Fibroblast of mammary gland (primary cell): ENCODE data around the gene HRG.
"Not testable (repeated sequence)": the region's sequence is repeated elsewhere in the genome, so short reads cannot be mapped to it uniquely, and the experiment has no call there.

Source experiments
- DNase-seq: peaks from one replicate; pipeline ENCODE4 v3.0.0-alpha.2; 2010; ENCODE audit warnings: low read depth
- H3K4me3 ChIP-seq: 2 replicates; pipeline ENCODE4 v1.5.1; 2011; ENCODE audit warnings: low read depth, mild to moderate bottlenecking, low read length, moderate library complexity; ENCODE audit not compliant: control insufficient read depth
- TF ChIP-seq, protein P1 (sequence below): conservative IDR thresholded peaks from 2 replicates; pipeline ENCODE4 v1.5.1; 2011; ENCODE audit warnings: low read depth, low read length, inconsistent platforms; ENCODE audit not compliant: control insufficient read depth, insufficient read depth

HRG gene

DNA sequence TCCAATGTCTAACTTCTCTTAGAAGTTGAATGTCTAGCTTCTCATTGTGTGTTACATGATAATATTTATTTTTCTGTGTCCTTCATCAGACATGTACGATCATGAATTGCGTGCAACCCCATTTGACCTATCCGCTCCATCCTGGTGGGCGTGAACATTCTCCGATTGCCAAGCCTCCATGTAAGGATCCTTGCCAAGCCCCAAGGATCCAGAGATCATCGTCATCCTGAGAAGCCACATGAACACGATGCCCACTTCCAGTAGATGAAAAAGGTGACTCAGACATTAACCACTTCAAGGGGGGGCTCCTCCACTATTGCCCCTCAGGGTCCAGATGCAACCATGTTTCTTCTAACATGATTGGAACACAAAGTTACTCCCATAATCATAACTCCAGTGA, 25.9 kb downstream of the HRG start:
- H3K4me3 ChIP-seq, result no peak overlapping the region
- TF ChIP-seq, protein P1, sequence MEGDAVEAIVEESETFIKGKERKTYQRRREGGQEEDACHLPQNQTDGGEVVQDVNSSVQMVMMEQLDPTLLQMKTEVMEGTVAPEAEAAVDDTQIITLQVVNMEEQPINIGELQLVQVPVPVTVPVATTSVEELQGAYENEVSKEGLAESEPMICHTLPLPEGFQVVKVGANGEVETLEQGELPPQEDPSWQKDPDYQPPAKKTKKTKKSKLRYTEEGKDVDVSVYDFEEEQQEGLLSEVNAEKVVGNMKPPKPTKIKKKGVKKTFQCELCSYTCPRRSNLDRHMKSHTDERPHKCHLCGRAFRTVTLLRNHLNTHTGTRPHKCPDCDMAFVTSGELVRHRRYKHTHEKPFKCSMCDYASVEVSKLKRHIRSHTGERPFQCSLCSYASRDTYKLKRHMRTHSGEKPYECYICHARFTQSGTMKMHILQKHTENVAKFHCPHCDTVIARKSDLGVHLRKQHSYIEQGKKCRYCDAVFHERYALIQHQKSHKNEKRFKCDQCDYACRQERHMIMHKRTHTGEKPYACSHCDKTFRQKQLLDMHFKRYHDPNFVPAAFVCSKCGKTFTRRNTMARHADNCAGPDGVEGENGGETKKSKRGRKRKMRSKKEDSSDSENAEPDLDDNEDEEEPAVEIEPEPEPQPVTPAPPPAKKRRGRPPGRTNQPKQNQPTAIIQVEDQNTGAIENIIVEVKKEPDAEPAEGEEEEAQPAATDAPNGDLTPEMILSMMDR, result no peak
- DNase-seq, result no peak

DNA sequence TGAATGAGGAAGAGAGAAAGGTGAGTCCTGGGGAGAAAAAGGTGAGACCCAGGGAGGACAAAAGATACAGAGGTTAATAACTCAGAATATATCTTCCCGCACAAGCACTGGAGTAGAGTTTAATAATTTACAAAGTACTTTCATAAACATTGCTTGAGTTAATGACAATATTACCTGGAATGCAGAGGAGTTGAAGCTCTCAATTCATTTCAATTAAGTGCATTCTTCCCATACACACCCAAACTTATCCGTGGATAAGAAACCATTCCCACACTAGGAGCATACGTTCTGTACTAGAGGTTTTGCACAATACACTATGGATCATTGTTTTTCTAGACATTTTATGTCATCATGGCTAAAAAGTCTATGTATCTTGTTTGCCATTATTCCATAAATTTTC, 28.0 kb downstream of the HRG start:
- DNase-seq, result no peak
- no peak overlapping the region for H3K4me3 ChIP-seq
- TF ChIP-seq, protein P1, result no peak

DNA sequence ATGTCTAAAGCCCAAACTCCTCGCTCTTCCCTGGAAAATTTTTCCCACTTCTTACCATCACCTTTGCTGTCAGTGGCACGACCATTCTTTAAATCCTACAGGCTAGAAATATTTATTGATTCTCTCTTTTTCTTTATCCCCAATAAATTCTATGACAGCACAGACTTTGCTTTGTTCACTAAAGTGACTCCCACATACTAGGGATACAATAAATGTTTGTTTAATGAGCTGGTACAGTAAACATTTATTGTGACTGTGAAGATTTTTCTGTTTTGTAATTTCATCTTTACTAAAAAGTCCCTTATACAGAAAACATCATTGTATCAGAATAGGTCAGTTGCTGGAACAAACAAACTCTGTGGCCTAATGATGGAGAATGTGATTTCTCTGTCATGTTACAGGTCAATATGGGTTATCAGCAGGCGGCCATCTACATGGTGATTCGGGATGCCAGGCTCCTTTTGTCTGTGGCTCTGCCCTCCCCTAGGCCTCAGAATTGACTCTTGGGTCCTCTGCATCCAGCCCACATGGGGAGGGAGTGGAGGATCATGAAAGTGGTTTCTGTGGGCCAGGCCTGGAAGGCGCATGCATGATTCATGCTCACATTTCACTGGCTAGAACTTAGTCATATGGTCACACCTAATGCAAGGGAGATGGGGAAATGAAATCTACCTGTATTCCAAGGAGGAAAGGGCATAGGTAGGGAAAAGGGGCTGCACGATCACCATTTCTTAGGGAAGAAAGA, 28.6 kb downstream of the HRG start:
- DNase-seq, result no peak
- TF ChIP-seq, protein P1, result no peak

DNA sequence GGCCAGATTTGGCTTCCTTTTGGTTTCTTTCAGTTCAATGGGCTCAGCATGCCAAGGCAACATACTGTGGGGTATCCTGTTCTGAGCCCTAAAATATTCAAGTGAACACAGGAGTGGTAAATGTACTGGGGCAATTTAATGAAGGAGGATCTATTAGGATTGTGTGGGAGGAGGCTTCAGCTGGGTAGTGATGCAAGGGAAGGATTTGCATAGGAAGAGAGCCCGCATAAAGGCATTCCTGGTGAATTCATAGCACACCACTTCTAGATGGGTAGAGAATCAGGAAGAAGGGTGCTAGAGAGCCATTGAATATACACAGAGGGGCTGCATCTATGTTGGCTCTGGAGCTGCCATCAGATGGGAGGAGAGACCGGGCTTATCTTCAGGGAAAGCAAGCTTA, 30.7 kb downstream of the HRG start:
- TF ChIP-seq, protein P1, result no peak
- H3K4me3 ChIP-seq, result no peak overlapping the region
- no peak for DNase-seq

More for the DNA sequence above, 28.6 kb downstream of the HRG start:
- no peak overlapping the region for H3K4me3 ChIP-seq

DNA sequence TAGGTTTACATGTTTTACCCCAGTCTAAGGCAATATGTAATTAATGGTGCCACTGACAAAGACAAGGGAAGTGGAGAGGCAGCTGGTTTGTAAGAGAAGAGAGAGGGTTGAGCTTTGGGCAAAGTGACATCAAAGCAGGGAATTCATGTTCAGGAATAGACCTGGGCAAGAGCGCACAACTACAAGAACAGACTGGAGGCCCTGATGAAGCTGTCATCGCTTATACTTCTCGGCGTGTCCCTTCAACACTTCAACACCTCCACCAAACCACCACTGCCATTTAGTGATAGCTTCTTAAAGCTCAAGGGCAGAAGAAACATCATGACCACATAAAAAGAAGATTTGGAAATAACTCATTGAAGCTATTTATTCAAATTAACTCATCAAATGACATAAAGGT, 31.7 kb downstream of the HRG start:
- no peak for DNase-seq
- no peak overlapping the region for H3K4me3 ChIP-seq
- TF ChIP-seq, protein P1, result no peak

DNA sequence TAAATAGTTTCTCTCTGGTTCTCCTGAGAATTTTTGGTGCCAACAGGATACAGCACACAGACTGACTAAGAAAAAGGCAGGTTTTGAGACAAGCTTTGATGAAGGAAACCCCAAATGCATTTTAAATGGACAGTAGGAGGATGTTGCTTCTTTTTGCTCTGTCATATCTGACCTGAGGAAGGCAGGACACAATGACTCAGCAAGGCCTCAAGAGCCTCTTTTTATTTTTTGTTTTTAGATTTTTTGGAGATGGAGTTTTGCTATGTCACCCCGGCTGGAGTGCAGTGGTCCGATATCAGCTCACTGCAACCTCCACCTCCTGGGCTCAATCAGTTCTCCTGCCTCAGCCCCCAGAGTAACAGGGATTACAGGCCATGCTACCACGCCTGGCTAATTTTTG, 34.5 kb downstream of the HRG start:
- no peak for DNase-seq
- TF ChIP-seq, protein P1, result no peak
- no peak overlapping the region for H3K4me3 ChIP-seq

DNA sequence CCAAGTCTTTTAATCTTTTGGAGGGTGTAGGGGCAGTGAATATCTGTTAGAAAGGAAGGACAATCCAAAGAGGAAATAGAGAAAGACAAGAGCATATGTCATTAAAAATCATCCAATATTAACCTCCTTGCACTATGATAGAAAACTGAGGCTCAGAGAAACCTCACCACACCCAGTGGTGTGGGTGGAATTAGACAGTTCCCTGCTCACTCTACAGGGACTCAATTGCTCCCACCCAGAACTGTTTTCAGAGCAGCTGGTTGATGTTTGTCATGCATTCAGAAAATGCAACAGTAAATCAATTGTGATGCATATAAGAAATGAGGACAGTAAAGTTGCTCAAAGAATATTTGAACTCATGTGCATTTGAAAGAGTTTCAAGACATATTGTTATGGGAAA, 36.6 kb downstream of the HRG start:
- not testable (repeated sequence) for H3K4me3 ChIP-seq, DNase-seq
